ENCODE measurements around the gene FERMT3.

Gene FERMT3

GRCh38 chr11:64264371-64264852 lies 57.9 kb downstream of the FERMT3 start:
- no peak for DNase-seq (ENCODE audit: low spot score)

DNA sequence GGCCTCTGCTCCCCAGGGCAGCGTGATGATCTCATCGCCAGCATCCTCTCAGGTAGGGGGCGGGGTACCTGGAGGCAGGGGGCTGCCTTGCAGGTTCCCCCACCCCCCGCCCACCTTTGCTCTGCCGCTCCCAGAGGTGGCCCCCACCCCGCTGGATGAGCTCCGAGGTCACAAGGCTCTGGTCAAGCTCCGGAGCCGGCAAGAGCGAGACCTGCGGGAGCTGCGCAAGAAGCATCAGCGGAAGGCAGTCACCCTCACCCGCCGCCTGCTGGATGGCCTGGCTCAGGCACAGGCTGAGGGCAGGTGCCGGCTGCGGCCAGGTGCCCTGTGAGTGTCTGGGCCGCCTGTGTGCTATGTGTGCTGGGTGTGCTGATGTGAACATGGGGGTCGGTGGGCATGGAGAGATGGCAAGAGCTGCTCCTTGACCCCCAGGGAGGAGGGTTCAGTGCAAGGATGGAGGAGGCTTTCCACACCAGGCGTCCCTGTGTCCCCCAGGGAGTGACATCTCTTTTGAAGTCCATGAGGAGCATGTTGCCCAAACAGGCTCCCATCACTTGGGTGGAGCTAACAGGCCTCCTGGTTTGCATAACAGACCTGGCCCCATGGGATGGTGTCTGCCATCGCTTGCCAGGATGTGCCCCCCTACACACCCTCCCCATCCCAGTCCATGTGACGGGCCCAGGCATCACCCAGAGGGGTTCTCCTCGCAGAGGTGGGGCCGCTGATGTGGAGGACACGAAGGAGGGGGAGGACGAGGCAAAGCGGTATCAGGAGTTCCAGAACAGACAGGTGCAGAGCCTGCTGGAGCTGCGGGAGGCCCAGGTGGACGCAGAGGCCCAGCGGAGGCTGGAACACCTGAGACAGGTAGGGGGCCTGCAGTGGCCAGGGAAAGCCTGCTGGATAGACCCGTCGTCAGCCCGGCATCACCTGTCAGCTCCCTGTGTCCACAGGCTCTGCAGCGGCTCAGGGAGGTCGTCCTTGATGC lies 58.9 kb downstream of the FERMT3 start:
- DNase-seq (ENCODE audit: low spot score), result no peak

- no peak for DNase-seq (ENCODE audit: low spot score)
These were observed 59.8 kb downstream of the FERMT3 start for GRCh38 chr11:64266339-64266738.

DNA sequence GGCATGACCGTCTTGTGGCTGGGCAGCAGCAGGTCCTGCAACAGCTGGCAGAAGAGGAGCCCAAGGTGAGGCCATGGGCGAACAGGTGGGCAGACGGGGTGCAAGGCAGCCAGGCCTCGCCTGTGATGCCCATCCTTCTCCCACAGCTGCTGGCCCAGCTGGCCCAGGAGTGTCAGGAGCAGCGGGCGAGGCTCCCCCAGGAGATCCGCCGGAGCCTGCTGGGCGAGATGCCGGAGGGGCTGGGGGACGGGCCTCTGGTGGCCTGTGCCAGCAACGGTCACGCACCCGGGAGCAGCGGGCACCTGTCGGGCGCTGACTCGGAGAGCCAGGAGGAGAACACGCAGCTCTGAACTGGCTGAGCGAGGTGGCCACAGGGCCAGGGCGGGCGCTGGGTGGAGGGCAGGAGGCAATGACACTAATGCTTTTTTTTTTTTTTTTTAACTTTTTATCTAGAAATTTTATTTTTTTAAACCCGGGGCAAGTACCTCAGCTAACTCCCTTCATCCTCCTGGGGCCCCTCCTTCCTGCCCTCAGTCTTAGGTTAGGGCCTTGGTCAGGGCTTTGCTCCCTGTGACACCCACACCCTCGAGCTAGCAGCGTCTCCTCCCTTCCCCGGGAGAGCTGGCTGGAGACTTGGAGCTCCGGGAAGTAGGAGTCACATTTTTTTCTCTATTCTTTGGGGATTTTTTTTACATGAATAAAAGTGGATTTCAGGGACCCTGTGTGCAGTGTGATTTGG lies 60.9 kb downstream of the FERMT3 start:
- no peak for DNase-seq (ENCODE audit: low spot score)

DNA sequence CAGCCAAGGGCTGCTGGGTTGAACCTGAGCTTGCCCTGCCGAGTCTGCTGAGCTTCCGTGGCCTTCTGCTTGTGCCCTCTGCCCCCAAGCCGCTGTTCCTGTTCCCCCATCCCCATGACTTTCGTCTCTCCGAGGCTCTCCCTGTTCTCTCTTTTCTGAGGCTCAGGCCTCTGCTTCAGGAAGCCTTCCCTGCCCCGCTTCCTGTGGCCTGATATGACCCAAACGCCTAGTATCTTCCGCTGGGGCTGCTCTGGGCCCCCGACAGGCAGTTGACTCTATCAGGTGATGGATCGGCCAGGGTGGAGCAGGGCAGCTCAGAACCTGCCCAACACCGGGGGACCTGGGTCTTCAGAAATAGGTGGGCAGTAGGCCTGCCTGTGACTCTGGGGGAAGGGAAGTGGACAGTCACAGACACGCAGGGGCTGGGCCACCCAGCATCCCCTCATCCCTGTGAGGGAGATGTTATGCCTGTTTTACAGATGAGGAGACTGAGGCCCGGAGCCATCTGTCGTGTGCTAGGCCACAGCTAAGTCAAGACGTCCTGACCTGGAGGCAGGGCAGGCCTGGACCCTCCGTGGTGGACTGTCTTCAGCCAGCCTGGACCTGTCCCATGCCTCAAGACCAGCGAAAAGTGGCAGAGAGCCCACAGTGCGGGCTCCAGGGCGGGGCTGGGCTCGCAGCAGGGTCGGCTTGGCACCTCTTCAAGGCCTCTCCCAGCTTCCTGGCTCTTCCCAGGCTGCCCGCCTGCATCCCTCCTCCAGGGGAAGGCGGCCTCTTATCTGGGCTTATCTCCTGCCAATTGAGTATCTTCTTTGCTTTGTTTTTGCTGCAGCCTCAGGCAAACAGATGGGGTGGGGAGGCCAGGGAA lies 61.7 kb downstream of the FERMT3 start:
- no peak for DNase-seq (ENCODE audit: low spot score)

GRCh38 chr11:64268893-64269539 lies 62.5 kb downstream of the FERMT3 start:
- no peak for DNase-seq (ENCODE audit: low spot score)

- DNase-seq (ENCODE audit: low spot score), result peak; percentile 82
These were observed 63.2 kb downstream of the FERMT3 start for GRCh38 chr11:64269540-64270220.

Data from iPS-NIHi11 (cell line).